ENCODE results near the gene DNAJA1.
A peak's percentile ranks its signal among the peaks of the same experiment; 100 is the strongest.

DNAJA1 gene

DNA sequence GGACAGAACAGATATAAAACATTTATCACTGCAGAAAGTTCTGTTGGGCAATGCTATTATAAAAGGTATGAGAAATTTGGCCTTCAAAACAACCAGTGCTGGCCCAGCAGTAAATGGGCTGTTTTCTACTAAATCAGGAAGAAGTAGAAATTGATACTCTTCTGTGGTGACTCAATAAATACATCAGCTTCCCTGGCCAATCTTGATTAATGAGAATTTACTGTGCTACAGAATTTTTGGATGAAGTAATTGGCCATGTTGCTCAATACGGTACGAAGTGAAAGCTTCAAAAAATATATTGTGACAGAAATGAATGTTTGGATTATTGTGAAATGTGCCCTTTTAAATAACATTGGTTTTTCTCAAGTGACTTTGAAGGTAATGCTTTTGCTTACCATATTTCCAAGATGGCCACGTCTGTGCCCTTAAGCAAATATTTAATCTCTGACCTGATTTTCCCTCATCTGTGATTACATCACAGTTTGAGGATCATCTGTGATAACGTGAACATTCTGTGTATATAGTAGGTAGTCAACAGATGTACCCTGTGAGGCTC lies 4.2 kb downstream of the DNAJA1 start:
- no peak for DNase-seq

DNA sequence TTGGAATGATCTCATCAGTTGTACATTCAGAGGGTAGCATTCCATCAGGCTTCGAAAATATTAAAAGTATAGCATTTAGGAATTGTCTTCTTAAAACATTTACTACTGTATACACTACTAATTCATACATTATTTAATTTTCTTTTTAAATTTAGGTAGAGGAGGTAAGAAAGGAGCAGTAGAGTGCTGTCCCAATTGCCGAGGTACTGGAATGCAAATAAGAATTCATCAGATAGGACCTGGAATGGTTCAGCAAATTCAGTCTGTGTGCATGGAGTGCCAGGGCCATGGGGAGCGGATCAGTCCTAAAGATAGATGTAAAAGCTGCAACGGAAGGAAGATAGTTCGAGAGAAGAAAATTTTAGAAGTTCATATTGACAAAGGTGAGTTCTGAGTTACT lies 5.2 kb downstream of the DNAJA1 start:
- no peak for DNase-seq

DNA sequence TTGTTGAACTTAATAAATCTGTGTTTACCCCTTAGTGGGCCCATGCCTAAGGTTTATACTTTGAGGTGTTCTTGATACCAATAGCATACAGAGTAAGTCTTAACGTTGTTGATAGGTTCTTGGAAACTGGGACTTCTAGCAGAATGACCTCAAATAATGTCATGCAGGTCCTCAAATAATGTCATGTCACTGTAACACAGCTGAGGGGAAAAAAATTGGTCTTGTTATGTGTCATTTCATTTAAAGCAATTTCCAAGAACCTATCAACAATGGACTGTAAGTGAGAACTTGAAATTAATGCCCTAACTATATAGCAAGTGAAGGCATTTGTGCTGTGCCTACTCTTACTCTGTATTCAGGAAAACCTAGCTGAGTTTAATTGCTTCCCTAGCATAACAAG lies 7.2 kb downstream of the DNAJA1 start:
- no peak for DNase-seq

DNA sequence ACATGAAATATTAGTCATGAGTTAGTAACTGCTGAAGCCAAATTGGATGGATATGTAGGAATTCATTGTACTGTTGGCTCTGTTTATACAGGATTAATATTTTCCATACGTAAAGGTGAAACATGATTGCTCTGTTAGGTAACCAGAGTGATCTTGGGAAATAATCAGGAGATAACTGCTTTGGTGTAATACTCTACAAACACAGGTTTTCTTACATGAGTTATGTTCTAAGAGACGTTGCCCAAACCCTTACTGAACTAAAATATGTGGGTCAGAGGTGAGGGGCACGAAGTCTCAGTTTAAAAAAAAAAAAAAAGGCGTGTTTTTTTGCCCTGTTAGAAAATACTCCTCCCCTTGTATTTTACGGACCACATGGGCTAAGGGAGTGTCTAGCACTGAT lies 7.8 kb downstream of the DNAJA1 start:
- no peak for DNase-seq

DNA sequence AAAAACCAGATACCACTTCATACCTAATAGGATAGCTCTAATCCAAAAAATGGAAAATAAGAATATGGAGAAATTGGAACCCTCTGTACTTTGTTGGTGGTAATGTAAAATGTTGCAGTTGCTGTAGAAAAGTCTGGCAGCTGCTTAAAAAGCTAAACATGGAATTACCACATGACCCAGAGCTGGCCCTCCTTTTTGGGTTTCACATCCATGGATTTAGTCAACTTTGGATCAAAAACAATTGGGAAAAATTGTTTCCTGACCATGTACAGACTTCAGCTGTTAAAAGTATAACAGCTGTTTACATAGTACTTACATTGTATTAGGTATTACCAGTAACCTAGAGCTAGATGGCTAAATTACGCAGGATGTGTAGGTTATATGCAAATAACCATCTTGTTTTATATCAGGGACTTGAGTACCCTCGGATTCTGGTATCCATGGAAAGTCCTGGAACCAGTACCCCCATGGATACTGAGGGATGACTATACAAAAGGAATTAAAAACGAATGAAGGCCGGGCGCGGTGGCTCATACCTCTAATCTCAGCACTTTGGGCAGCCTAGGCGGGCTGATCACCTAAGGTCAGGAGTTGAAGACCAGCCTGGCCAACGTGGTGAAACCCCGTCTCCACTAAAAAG lies 15.8 kb downstream of the DNAJA1 start:
- no peak for DNase-seq

DNA sequence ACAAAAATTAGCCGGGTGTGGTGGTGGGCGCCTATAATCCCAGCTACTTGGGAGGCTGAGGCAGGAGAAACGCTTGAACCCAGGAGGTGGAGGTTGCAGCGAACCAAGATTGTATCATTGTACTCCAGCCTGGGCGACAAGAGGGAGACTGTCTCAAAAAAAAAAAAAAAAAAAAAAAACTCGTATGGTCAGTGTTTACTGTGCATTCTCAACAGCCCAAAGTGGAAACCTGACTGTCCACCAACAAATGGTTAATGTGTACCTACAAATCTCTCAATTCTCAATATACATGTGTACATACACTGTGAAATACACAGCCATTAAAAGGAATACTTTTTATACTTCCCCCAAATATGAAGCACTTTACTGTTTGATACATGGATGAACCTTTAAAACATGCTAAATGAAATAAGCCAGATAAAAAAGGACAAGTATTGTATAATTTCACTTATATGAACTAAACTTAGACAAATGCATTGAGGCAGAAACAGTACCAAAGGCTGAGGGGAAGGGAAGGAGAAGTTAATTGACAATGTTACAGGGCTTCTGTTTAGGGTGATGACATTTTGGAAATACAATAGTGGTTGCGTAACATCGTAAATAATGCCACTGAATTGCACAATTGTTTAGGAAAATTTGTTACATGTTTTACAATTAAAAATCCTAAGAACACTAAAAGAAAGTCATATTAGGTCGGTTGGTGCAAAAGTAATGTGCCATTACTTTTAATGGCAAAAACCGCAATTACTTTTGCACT lies 16.5 kb downstream of the DNAJA1 start:
- DNase-seq = no peak

DNA sequence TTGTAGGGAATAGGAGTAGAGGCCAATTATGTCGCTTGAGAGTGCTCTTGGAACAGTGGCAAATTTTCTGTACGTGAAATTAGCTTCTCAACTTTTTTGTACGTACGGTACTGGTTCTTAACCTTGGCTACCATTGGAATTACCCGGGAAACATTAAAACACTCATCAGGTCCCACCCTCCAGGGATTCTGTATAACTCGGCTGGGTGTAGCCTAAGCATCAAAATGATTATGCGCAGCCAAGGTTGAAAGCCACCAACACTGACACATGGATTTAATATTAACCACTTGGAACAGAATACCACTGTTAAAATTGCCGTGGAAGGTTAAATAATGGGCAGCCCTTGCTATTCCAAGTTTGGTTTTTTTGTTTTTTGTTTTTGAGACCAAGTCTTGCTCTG lies 17.4 kb downstream of the DNAJA1 start:
- DNase-seq = no peak

DNA sequence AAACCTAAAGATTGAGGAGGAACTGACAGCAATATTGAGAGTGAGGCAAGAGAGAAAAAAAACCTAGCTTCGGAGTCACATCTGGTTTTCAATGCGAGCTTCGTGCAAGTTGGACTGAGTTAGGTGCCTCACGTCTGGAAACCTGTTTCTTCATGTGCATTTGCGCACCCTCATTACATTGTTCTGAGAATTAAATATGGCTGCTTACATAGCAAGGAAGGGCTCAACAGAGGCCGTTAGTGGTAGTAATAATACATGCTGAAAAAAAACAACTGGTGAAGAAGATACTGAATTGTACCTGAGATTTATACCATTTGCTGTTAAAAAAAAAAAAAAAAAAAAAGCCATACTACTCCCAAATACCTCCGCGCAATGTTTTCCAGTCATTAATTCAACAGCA lies 18.6 kb downstream of the DNAJA1 start:
- no peak for DNase-seq

DNA sequence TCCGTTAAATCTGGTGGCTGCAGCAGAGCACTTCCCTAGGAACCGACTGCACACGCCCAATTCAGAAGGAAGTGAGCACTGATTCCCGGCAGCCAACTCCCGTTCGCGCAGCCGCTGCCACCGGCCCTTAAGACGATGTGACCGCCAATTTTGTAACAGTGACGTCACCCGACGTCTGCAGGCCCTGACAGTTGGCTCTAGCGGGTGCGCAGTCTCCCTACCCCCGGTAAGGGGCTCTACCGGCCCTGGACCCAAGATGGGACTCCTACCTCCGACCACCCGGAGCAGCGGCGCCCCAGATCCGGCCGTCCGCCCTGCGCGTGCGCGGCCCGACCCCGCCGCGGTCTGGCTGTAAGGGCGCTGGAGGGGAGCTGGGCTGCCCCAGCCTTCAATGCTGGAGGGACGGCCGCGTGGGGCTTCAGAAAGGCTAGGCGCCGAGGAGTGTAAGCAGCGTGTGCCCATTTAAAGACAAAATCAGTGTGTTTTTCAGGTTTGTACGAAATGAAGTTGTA lies 19.1 kb downstream of the DNAJA1 start:
- peak; percentile 64 to 68 for DNase-seq

DNA sequence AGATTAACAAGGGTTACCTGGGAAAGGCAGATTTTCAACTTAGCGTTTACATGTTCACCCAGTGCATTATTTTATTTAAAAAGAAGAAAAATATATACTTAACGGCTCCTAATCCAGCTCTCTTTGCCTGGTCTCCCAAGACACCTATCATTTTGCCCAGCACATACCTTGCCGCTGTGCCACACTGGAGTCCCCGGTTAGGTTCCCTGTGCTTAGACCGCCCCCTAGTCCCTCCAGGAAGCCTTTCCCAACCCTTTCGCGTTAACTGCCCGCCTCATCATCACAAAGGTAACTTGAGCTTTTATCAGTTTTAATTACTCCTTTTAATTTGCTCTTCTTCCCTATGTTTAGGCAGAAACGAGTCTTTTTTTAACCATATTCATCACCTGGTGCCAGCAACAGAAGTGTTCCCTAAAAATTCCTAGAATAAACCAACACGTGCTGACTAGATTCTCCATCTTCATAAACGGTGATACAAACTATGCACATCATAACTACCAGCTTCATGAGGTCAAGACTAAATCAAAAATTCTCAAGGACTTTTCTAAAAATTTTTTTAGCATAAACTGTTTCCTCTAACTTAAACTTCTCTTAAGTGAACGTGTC lies 19.7 kb downstream of the DNAJA1 start:
- no peak for DNase-seq

DNA sequence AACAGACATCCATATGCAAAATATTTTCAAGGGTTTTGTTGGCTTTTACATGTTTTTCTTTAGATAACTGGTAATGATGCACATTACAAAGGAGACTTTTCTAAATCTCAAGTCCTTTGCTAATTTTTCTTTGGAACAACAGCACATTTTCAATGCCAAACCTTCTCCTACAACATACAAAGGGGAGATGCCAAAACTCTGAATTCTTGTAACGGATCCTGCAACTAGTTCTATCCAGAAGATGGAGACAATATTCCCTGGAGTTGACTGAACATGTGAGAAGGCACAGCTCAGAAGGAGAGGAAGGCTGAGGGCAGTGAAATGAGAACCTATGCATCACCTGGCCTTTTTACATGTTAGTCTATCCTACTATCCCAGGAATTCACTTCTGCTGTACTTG lies 21.0 kb downstream of the DNAJA1 start:
- DNase-seq = no peak

DNA sequence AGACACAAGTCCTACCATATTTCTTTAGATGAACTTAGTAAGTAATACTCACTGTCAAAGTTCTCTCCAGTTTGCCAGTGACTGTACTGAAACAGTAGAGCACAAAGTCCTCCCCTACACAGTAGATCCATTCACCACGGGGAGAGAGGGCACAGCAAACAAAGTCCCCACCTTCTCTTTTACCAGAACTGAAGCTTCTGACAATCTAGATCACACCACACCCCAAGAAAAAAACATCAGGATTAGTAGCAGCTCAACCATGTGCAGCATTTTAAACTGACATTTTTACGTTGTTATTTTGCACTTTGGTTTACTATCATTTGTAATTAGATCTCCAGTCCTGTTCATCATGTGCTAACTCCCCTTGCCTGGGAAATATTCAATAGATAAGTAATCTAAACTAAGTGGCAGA lies 23.0 kb downstream of the DNAJA1 start:
- DNase-seq = no peak

DNA sequence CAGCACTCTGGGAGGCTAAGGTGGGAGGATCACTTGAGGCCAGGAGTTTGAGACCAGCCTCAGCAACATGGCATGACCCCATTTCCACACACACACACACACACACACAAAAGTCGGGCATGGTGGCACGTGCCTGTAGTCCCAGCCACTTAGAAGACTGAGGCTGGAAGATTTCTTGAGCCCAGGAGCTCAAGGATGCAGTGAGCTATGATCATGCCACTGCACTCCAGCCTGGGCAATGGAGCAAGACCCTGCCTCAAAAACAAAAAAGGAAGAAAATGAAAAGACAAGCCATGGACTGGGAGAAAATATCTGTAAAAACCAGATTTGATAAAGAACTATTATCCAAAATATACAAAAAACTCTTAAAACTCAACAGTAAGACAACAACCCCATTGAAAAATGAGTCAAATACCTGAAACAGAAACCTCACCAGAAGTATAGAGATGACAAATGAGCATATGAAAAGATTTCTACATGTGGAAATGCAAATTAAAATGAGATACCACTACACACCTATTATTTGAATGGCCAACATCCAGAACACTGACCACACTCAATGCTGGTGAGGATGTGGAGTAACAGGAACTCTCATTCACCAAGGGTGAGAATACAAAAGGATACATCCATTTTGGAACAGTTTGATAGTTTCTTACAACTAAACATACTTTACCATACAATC lies 24.7 kb downstream of the DNAJA1 start:
- DNase-seq = no peak

DNA sequence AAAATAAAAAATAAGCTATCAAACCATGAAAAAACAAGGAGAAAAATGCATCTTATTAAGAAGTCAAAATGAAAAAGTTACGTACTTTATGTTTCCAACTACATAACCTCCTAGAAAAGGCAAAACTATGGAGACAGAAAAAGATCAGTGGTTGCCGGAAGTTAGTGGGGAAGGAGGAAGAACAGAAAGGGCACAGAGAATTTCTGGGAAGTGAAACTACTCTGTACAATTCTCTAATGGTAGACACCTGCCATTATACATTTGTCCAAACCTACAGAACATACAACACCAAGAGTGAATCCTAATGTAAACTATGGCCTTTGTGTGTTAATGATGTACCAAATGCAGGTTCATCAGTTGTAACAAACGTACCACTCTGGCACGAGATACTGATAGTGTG lies 26.1 kb downstream of the DNAJA1 start:
- no peak for DNase-seq

DNA sequence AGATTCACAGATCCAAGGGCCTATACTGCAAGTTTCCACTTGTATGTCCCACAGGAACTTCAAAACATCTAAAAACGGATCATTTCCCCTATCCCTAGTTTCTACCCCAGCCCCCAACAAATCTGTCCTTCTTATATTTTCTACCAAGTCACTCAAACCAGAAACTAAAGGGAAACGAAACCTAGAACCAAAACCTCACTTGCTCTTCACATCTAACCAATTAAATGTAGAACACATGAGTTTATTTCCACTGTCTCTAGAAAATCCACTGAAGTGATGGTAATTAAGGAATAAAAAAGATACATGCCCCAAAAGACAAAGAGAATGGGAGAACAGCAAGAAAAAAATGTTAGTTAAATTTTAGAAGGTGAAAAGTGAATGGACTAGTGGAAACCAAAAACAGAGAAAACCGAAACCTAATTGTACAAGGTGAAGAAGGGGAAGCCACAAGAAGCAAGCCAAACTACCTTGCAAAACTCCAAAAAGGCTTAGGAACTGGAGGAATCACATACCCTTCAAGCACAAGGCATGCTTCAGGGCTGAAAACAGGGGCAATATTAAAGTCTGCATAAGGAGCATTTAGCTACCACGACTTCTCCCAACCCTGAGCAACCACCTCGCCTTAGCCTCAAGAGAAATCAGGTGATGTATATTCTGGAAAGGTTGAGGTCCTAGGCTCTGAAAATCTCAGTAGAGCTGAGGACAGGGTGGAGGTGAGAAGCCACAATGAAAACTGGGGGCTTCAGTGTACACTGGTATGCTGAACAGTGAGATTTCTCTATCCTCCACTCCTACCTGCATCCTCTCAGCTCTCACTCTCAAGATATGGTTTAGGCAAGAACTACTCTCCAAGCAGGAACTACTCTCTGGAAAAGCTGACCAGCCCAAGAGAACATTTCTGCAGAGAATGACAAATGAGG lies 40.3 kb downstream of the DNAJA1 start:
- no peak for DNase-seq

DNA sequence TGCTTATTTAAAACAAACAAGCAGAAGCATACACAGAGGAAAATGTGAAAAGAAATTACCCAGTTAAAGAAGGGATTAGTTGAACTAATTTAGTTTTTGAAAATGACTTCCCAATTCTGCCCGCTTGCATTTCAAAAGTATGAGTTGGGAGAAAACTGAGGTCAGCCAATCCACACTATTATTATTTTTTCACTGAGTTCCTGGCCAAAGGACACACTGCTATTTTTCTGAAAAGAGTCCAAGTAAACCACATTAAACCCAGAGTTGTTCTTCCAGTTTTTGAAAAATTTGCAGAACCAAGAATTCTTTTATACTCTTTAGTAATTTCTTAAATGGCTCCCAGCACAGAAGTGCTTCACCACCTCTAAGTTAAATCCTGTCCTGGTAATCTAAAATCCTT lies 43.9 kb downstream of the DNAJA1 start:
- no peak for DNase-seq

DNA sequence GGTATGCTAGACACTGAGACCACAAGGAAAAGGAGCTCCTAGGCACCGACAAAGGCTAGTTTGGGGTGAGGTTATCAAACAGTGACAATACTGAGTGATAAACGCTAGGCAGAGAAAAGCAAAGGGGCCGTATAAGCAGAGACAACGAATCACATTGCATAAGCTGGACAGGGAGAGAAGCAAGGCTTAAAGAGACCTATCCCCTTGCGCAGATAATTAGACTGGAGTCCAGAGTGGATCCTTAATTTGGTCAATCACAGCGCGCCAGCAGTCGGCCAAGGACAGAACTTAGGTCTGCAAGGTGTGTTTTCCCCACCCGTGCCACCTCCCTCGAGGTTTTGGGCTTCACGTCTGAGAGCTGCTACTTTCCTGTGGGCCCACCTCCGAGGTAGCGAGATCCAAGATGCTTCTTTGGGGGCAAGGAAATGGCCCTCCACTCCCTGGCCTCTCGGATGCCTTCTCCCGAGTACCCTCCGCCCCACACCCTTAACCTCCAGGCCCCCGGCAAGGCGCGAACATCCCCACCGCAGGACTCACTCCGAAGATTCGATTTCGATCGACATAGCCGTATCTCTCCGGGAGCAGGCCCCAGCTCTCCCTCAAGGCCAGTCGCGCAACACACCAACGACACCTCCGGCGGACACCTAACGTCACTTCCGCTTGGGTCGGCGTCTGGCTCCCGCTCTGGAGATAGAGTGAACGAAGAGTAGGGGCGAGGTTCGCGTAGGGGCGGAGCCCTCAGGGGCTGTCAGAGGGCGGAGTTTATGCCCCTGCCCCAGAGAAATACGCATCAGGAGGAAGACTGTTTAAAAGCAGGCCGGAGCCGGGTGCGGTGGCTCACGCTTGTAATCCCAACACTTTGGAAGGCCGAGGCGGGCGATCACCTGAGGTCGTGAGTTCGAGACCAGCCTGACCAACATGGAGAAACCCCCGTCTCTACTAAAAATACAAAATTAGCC lies 51.3 kb downstream of the DNAJA1 start, which contains the start of gene SMU1:
TSS of gene SMU1 (minus strand) at position 629 of the 959 bp plus-strand sequence. CDS start at position 563, 66 bp downstream.
- peak; percentile 73 to 98 for DNase-seq

DNA sequence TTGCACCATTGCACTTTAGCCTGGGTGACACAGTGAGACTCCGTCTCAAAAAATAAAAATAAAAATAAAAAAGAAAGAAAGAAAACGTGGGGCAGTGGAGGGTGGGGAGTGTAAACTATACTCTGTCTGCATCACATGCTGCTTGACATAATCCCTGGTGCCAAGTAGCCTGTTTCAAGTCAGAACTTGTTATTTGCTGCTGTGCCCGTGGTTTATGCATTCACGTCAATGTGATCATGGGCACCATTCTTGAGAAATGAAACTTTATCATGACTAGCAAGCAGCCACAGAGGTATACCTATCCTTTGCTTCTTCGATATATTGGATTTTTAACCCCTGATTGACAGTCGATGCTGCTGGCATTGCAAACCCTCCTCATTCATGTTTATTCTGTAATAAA lies 55.5 kb downstream of the DNAJA1 start:
- DNase-seq = no peak

DNA sequence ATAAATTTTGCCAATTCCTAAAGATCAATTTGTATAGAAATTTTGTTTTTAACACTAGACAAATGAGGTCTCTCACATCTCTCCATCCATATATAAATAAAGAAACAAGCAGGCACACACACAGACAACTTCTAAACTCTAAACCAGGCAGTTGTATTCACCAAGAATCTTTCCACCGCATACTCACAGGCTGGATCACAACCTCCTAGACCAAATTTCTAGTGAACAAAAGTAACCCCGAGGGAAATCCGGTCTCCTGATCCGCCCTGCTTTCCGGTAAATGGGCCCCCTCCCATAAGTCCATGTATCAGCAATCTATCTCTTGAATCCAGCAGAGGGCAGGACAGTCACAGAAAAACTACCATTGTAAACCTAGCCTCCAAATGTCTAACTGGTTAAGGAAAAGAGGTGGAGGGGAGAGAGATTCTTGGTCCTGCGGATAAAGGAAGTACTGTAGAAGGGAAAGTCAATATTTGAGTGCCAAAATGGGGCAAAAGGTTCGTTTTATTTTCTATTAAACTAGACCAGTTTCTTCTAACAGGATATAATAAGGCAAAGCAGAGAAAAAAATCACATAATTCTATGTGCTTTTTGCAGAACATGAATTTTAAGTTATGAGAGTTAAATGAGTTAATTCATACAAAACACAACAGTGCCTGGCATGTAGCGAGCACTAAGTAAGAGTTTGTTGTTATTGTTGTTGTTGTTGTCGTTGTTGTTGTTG lies 56.2 kb downstream of the DNAJA1 start:
- peak; percentile 18 to 95 for DNase-seq

DNA sequence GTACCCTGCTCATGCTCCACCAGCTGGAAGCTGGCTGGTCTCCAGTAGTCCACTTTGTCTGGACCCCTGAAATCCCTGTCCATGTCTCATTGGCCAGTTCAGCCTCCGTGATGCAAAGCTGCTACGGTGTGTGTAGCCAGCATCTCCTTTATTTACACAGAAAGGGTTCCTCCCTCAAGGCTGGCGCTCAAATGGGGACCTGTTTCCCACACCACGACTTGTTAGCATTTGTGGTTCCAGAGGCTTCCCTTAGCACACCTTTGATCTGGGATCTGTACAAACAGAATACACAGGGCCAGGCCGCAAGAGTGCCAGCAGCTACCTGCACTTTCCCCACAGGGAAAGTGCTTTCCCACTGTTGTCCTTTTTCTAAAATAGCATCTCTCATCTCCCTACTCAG lies 57.1 kb downstream of the DNAJA1 start:
- DNase-seq = no peak
